BLaER1 (cell line): ENCODE results near the gene TCTN2.

Experiments
- H3K27ac ChIP-seq: shearing (Covaris generic); formaldehyde crosslinking; 2 replicates; pipeline ENCODE4 v1.8.1; 2022
- H3K27me3 ChIP-seq: shearing (Covaris generic); formaldehyde crosslinking; 2 replicates; pipeline ENCODE4 v1.8.1; 2022
- H3K36me3 ChIP-seq: shearing (Covaris generic); formaldehyde crosslinking; 2 replicates; pipeline ENCODE4 v1.8.1; 2022
- H3K4me1 ChIP-seq: shearing (Covaris generic); formaldehyde crosslinking; 2 replicates; pipeline ENCODE4 v1.8.1; 2022
- H3K4me2 ChIP-seq: shearing (Covaris generic); formaldehyde crosslinking; 2 replicates; pipeline ENCODE4 v1.8.1; 2022
- H3K4me3 ChIP-seq: shearing (Covaris generic); formaldehyde crosslinking; 2 replicates; pipeline ENCODE4 v1.8.1; 2022
- H3K9ac ChIP-seq: shearing (Covaris generic); formaldehyde crosslinking; 2 replicates; pipeline ENCODE4 v1.8.1; 2022
- H3K9me3 ChIP-seq: shearing (Covaris generic); formaldehyde crosslinking; 2 replicates; pipeline ENCODE4 v1.8.1; 2022
- H4K20me1 ChIP-seq: shearing (Covaris generic); formaldehyde crosslinking; 2 replicates; pipeline ENCODE4 v1.8.1; 2022
- Cebpa-rat ChIP-seq: shearing (Covaris generic); IDR thresholded peaks from 2 replicates; pipeline ENCODE4 v1.8.1; 2022

TCTN2 gene

GRCh38 chr12:123713823-123714585 is 43.1 kb downstream of the TCTN2 start:
- Histone ChIP-seq H3K27me3 (no peaks in the 10 kb centered on the region), H4K20me1 (peaks cover 46% of the 10 kb centered on the region), H3K9me3 (no peaks in the 10 kb centered on the region), H3K36me3 (peaks cover 8% of the 10 kb centered on the region), H3K27ac (no peak overlapping the region), H3K4me1 (peaks cover 25% of the 10 kb centered on the region), H3K4me3 (peak overlapping the region; percentile 100), H3K9ac (peak overlapping the region; percentile 96; the same call in 1 of the 2 replicates), H3K4me2 (peak overlapping the region; percentile 87)
- no peak for TF ChIP-seq Cebpa-rat

GRCh38 chr12:123715195-123715594 is 44.3 kb downstream of the TCTN2 start:
- Histone ChIP-seq H3K4me1 (peaks cover 25% of the 10 kb centered on the region), H3K27me3 (no peaks in the 10 kb centered on the region), H3K9me3 (no peaks in the 10 kb centered on the region), H3K4me2 (no peak overlapping the region), H3K4me3 (no peak overlapping the region), H3K36me3 (peaks cover 20% of the 10 kb centered on the region), H4K20me1 (peaks cover 46% of the 10 kb centered on the region), H3K9ac (no peak overlapping the region), H3K27ac (no peak overlapping the region)
- TF ChIP-seq Cebpa-rat, result no peak

- Histone ChIP-seq H3K27me3 (no peaks in the 10 kb centered on the region), H3K9me3 (no peaks in the 10 kb centered on the region), H3K36me3 (peaks cover 42% of the 10 kb centered on the region), H3K27ac (no peak overlapping the region), H3K4me1 (peaks cover 19% of the 10 kb centered on the region), H3K4me2 (no peak overlapping the region), H4K20me1 (peaks cover 45% of the 10 kb centered on the region), H3K9ac (no peak overlapping the region), H3K4me3 (no peak overlapping the region)
- no peak for TF ChIP-seq Cebpa-rat
These were observed 46.4 kb downstream of the TCTN2 start for GRCh38 chr12:123717350-123717749.

GRCh38 chr12:123720141-123720814 is 49.4 kb downstream of the TCTN2 start:
- no peak overlapping the region for H3K27ac ChIP-seq
- peaks cover 64% of the 10 kb centered on the region for H3K36me3 ChIP-seq
- no peak overlapping the region for H3K4me3 ChIP-seq
- no peaks in the 10 kb centered on the region for H3K9me3 ChIP-seq
- no peak for TF ChIP-seq Cebpa-rat
- no peak overlapping the region for H3K9ac ChIP-seq
- no peak overlapping the region for H3K4me2 ChIP-seq
- H3K4me1 ChIP-seq, result peaks cover 12% of the 10 kb centered on the region
- no peaks in the 10 kb centered on the region for H3K27me3 ChIP-seq
- H4K20me1 ChIP-seq, result peaks cover 19% of the 10 kb centered on the region; the same call in 1 of the 2 replicates

- Histone ChIP-seq H4K20me1 (peaks cover 14% of the 10 kb centered on the region; the same call in 1 of the 2 replicates), H3K27me3 (no peaks in the 10 kb centered on the region), H3K9me3 (no peaks in the 10 kb centered on the region), H3K27ac (no peak overlapping the region), H3K4me2 (no peak overlapping the region), H3K36me3 (peaks cover 73% of the 10 kb centered on the region), H3K9ac (no peak overlapping the region), H3K4me3 (no peak overlapping the region), H3K4me1 (peaks cover 12% of the 10 kb centered on the region)
- TF ChIP-seq Cebpa-rat, result no peak
These were observed 50.3 kb downstream of the TCTN2 start for GRCh38 chr12:123721245-123721644.

- no peak overlapping the region for H3K4me2 ChIP-seq
- H4K20me1 ChIP-seq, result peaks cover 3% of the 10 kb centered on the region; the same call in 1 of the 2 replicates
- no peaks in the 10 kb centered on the region for H3K27me3 ChIP-seq
- no peaks in the 10 kb centered on the region for H3K9me3 ChIP-seq
- no peak overlapping the region for H3K4me3 ChIP-seq
- peaks cover 88% of the 10 kb centered on the region for H3K36me3 ChIP-seq
- TF ChIP-seq Cebpa-rat, result no peak
- H3K9ac ChIP-seq, result no peak overlapping the region
- H3K4me1 ChIP-seq, result peaks cover 12% of the 10 kb centered on the region
- H3K27ac ChIP-seq, result no peak overlapping the region
These were observed 52.1 kb downstream of the TCTN2 start for GRCh38 chr12:123723011-123723410.

GRCh38 chr12:123723765-123724164 is 52.9 kb downstream of the TCTN2 start:
- Histone ChIP-seq H3K4me2 (peak overlapping the region; percentile 36), H3K27ac (no peak overlapping the region), H3K27me3 (no peaks in the 10 kb centered on the region), H3K9me3 (no peaks in the 10 kb centered on the region), H3K36me3 (peaks cover 93% of the 10 kb centered on the region), H3K4me3 (no peak overlapping the region), H3K9ac (no peak overlapping the region), H3K4me1 (peaks cover 12% of the 10 kb centered on the region), H4K20me1 (no peaks in the 10 kb centered on the region)
- TF ChIP-seq Cebpa-rat, result no peak

- Histone ChIP-seq H3K4me1 (peaks cover 12% of the 10 kb centered on the region), H3K4me3 (no peak overlapping the region), H3K9ac (no peak overlapping the region), H4K20me1 (no peaks in the 10 kb centered on the region), H3K27me3 (no peaks in the 10 kb centered on the region), H3K9me3 (no peaks in the 10 kb centered on the region), H3K4me2 (no peak overlapping the region), H3K27ac (no peak overlapping the region), H3K36me3 (peaks cover 91% of the 10 kb centered on the region)
- no peak for TF ChIP-seq Cebpa-rat
These were observed 55.3 kb downstream of the TCTN2 start for GRCh38 chr12:123726244-123726643.

GRCh38 chr12:123726962-123727361 is 56.0 kb downstream of the TCTN2 start:
- Histone ChIP-seq H4K20me1 (no peaks in the 10 kb centered on the region), H3K4me2 (no peak overlapping the region), H3K27ac (no peak overlapping the region), H3K9ac (no peak overlapping the region), H3K4me3 (no peak overlapping the region), H3K9me3 (no peaks in the 10 kb centered on the region), H3K4me1 (peaks cover 12% of the 10 kb centered on the region), H3K27me3 (no peaks in the 10 kb centered on the region), H3K36me3 (peaks cover 91% of the 10 kb centered on the region)
- TF ChIP-seq Cebpa-rat, result no peak

- peaks cover 89% of the 10 kb centered on the region for H3K36me3 ChIP-seq
These were observed 57.0 kb downstream of the TCTN2 start for GRCh38 chr12:123727878-123728277.

More at GRCh38 chr12:123727878-123728277, 57.0 kb downstream of the TCTN2 start:
- TF ChIP-seq Cebpa-rat, result no peak
- Histone ChIP-seq H3K27ac (no peak overlapping the region), H3K9ac (no peak overlapping the region), H3K4me3 (no peak overlapping the region), H3K4me1 (peaks cover 12% of the 10 kb centered on the region), H4K20me1 (no peaks in the 10 kb centered on the region), H3K9me3 (no peaks in the 10 kb centered on the region), H3K4me2 (no peak overlapping the region), H3K27me3 (no peaks in the 10 kb centered on the region)
